HG02588 (cell line): ENCODE data around the gene IGDCC3.

Experiments used
- ATAC-seq: cut with Tn5 transposase; IDR thresholded peaks from one replicate; pipeline ENCODE4 v1.9.1; 2021; ENCODE audit warnings: mild to moderate bottlenecking, moderate library complexity; ENCODE audit not compliant: unreplicated experiment

IGDCC3 gene

GRCh38 chr15:65329288-65329983 lies 48.4 kb downstream of the IGDCC3 start:
- ATAC-seq = no peak

GRCh38 chr15:65328506-65329287 lies 49.1 kb downstream of the IGDCC3 start:
- ATAC-seq = no peak

GRCh38 chr15:65327651-65328393 lies 50.0 kb downstream of the IGDCC3 start:
- ATAC-seq = no peak

- ATAC-seq = no peak
Measured at GRCh38 chr15:65326818-65327217, 51.0 kb downstream of the IGDCC3 start.

- ATAC-seq = no peak
Measured at GRCh38 chr15:65326117-65326526, 51.7 kb downstream of the IGDCC3 start.

GRCh38 chr15:65323071-65323511 lies 54.7 kb downstream of the IGDCC3 start:
- ATAC-seq = no peak

- ATAC-seq = no peak
Measured at GRCh38 chr15:65318870-65319356, 58.9 kb downstream of the IGDCC3 start.

- ATAC-seq = no peak
Measured at GRCh38 chr15:65312400-65312916, 65.3 kb downstream of the IGDCC3 start.

GRCh38 chr15:65311760-65312159 lies 66.0 kb downstream of the IGDCC3 start:
- ATAC-seq = no peak

GRCh38 chr15:65310431-65311137 lies 67.2 kb downstream of the IGDCC3 start:
- no peak for ATAC-seq

GRCh38 chr15:65309882-65310418 lies 67.9 kb downstream of the IGDCC3 start:
- ATAC-seq = no peak

GRCh38 chr15:65307978-65308377 lies 69.8 kb downstream of the IGDCC3 start:
- ATAC-seq = no peak

GRCh38 chr15:65306551-65306950 lies 71.3 kb downstream of the IGDCC3 start:
- no peak for ATAC-seq

- ATAC-seq = no peak
Measured at GRCh38 chr15:65305776-65306175, 72.0 kb downstream of the IGDCC3 start.

- peak; percentile 36 for ATAC-seq
Measured at GRCh38 chr15:65305150-65305758, 72.5 kb downstream of the IGDCC3 start.

GRCh38 chr15:65304381-65305149 lies 73.2 kb downstream of the IGDCC3 start, which contains the start of gene RNU5B-1:
Gene RNU5B-1 (plus strand): TSS chr15:65304677.
- peak; percentile 55 for ATAC-seq

GRCh38 chr15:65303687-65304380 lies 74.0 kb downstream of the IGDCC3 start:
- ATAC-seq = peak; percentile 3

GRCh38 chr15:65302061-65302460 lies 75.7 kb downstream of the IGDCC3 start:
- ATAC-seq = no peak
